ENCODE measurements around the gene C1QTNF6.
A peak's percentile ranks its signal among the peaks of the same experiment; 100 is the strongest.

The C1QTNF6 gene

DNA sequence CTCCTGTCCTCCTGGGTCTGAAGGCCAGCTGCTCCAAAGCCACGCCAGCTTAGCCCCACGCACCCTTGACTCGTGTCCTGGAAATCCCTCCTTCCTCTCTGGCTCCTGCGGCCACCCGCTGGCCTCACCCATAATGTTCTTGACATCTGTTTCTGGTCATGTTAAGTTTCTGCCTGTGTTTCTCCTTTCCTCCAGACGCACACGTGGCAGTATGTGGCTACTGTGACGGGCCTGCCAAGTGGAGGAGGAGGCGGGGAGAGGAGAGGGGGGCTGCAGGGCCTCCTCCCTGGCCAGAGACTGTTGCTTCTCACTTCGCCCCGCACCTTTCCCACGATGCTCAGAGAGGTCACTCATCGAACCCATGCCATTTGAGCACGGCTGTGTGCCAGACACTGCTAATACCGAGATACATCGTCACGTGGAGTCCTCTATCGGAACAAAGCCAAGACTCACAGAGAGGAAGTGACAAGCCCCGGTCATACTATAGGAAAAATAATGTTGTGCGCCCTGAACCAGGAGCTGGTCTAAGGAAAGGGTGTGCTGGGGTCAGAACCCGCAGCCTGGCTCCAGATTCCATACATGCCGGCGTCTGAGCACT is 11.5 kb downstream of the C1QTNF6 start:
- DNase-seq (ENCODE audit: low read depth), result peak; percentile 85

DNA sequence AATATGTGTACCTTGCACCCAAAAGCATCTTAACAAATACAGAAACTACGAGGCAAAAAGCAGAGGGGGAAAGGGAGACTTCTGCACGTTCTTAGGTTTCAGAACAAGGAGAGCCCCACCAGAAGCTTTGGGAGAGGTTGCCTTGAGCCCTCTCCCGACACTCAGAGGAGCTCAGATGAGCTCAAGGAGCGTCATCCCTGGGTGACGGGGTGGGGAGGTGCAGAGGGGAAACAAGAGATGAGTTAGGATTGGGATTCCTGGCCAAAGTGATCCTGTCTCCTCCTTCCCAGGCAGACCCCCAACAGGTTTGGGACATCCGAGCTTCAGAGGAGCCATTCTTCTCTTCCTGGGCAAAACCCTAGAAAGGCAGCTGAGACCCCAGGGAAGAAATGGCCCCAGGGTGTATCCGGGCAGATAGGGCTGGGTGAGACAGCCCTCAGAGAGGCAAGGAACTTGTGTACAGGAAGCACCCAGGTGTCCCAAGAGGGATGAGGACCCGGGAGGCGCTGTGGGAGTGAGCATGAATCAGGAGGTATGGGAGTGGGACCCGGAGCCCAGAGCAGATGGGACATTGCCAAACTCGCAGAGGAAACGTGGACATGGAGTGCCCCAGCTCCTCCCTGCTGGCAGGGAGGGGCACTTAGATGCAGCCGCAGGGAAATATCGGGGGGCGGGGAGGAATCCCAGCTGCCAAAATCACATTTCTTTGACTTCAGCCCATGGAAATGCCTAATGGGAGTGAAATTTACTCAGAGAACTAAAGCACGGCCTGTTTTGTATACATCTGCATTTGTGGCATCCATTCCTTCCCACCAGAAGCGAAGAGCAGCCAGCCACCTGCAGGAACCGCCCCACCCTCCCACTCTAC is 12.4 kb downstream of the C1QTNF6 start:
- no peak for DNase-seq (ENCODE audit: low read depth)

DNA sequence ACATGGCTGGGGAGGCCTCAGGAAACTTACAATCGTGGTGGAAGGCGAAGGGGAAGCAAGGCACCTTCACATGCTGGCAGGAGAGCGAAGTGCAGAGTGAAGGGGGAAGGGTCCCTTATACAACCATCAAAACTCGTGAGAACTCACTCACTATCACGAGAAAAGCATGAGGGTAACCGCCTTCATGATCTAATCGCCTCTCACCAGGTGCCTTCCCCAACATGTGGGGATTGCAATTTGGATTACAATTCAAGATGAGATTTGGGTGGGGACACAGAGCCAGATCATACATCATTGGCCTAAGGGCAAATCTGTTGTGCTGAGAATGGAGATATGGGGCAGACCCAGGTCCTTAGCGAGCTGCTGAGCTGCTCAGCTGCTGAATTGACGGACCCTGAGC is 13.1 kb downstream of the C1QTNF6 start:
- no peak for DNase-seq (ENCODE audit: low read depth)

DNA sequence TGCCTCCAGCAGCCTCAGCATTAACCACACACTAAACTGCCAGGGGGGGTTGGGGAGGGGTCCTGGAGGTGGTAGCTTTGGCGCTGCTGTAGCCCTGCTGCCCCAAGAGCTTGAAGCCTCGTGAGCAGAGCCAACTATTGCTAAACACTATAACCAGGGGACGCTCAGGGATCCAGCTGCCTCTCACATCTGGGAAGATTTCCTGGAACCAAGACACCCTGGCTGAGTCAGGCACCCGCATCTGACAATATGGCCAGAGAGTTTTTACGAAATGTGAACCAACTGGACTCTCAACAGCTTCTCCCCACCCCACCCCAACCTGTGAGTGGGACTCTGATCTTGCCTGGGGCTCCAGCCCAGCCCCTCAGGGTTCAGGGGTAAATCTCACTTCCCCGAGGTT is 14.3 kb downstream of the C1QTNF6 start:
- peak; percentile 88 for DNase-seq (ENCODE audit: low read depth)

DNA sequence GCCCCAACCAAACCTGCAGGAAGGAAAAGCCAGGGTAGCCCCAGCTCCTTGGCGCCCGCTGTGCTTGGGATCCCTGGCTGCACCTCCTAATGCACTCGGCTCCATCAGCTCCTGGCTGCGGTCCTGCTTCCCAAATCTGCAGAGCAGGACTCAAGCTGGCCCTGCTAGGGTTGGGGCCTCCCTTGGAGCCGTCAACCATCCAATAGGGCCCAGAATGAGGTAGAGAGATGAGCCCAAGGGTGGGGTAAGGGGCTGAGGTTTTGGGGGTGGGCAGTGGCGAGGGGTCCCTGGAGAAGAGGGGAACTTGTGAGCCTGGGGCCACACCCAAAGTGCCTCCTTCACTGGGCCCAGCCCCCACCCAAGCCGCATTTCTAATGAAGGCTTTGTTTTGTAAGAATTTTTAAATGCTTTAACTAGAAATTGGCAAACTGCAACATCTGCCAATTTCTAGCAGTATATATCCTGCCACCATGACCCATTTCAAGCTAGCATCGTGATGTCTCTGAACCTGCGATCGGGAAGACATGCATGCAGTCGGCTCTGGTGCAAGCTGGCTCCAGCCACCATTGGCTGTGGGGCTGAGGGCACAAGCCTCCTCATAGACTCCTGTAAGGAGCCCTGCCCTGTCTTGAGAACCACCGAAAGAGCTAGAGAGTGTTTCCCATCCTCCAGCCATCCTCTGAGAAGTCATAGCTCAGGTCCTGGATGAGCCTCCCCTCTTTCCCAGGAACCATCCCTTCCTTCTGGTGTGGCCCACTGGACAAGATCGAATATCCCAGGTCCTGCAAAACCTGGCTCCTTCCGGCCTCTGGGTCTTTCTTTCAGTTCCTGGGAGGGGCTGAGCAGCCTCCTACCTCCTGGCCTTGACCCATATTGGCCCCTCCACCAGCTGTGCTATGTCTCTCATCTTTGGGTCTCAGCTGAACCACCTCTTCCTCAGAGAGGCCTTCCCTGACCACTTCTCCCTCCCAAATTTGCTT is 15.5 kb downstream of the C1QTNF6 start:
- DNase-seq (ENCODE audit: low read depth), result no peak

DNA sequence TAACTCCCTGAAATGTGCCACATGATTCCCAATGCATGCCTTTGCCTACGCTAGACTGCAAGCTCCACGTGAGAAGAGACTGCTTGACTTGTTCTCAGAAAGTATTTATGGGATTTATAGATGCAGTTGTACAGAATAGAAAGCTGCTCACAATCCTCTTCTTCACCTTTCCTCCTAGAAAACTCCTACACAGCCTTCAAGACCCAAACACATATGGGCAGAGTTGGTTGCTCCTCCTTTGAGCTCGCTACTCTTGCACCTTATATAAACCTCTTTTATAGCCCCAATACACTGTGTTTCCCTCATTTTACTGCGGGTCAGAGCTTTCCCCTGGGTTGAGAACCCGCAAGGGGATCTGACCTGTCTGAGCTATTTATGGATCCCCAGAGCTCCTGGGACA is 16.4 kb downstream of the C1QTNF6 start:
- no peak for DNase-seq (ENCODE audit: low read depth)

DNA sequence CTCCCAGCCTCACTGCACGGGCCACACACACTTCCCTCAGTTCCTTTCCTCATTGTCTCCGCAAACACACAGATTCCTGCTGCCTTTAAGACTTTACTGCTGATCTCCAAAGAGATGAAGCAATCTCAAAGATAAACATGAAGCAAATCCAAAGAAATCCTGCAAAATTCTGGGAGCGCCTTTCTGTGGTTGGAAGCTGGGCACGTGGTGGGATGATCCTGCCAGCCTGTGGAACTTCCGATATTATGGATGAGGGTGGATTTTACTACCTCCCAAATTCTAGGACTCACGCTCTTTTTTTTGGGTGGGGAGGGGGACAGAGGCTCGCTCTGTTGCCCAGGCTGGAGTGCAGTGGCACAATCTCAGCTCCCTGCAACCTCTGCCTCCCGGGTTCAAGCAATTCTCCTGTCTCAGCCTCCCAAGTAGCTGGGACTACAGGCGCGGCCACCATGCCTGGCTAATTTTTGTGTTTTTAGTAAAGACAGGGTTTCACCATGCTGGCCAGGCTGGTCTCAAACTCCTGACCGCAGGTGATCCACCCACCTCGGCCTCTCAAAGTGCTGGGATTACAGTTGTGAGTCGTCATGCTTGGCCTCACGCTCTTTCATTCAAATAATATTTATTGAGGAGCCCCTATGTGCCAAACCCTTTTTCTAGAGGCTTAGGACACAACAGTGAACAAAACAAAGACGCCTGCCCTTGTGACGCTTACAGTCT is 17.2 kb downstream of the C1QTNF6 start:
- DNase-seq (ENCODE audit: low read depth), result peak; percentile 43

DNA sequence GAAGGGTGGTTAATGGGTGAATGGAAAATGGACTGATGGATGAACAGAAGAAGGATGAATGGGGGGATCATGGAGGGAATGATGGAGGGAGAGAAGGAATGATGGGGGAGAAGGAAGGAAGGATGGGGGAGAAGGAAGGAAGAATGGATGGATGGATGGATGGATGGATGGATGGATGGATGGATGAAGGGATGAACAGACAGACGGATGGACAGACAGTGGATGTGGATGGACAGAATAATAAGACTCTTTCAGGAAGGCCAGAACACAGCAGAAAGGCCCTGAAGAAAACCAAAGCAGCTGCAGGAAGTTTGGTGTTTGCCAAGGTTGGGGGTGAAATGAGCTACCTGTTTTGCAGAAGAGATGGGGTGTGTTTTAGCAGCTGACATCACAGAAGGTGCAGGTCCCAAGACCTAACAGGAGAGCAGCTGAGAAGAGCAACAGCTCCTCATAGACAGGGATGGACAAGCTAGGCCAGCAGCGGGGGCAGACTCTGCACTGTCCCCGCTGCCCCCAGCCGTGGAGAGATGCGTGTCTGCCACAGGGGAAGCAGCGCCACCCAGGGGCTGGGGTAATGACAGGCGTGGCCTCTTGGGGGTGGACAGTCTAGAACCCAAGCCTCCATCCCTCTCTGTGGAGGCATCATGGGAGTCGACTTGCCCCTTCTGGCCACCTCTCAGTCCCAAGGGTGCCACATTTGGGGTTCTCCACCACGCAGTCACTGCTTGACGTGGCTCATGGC is 17.9 kb downstream of the C1QTNF6 start:
- no peak for DNase-seq (ENCODE audit: low read depth)

DNA sequence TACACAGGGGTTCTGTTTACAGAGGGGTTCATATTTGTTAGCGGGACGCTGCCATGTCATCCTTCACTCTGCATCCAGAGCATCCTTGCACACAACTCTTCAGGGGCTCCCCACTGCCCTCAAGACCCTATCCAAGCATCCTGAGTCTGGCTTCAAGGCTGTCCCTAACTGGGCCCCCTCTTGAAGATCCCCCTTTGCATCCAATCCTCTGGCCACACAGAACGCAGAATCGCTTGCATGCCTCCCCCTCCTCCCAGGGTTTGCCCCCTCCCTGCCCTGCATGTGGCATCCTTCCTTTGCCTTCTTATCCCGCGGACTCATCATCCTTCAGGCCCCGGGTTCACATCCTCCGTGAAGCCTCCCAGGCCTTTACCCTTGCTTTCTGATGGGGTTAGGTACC is 18.6 kb downstream of the C1QTNF6 start:
- DNase-seq (ENCODE audit: low read depth), result no peak

DNA sequence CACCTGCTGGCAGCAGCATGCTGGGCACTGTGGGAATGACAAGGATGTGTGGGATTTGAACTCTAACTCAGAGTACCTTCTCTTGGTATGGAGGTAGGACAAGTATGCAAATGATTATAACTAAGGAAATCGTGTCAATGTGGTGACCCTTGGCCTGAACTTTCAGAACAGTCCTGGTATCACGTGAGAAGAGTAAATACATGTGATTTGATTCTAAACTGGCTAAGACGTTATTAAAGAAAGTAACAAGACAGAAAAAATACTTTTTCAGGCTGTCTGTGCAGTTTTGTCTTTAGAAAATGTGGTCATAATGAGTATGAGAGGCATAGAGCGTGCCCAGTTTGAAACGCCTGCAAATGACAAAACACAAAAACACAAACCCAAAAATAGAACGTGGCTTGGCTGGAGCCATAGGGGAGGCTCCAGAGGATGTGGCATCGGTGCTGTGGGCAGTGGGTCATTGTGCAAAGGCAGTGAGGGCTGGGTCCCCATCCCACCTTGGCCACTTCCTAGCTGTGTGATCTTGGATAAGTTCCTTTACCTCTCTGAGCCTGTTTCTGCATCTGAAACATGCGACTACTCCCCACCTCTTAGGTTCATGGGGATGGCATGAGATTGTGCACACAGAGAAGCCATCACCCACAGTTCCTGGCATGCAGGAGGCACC is 19.9 kb downstream of the C1QTNF6 start:
- DNase-seq (ENCODE audit: low read depth), result no peak

DNA sequence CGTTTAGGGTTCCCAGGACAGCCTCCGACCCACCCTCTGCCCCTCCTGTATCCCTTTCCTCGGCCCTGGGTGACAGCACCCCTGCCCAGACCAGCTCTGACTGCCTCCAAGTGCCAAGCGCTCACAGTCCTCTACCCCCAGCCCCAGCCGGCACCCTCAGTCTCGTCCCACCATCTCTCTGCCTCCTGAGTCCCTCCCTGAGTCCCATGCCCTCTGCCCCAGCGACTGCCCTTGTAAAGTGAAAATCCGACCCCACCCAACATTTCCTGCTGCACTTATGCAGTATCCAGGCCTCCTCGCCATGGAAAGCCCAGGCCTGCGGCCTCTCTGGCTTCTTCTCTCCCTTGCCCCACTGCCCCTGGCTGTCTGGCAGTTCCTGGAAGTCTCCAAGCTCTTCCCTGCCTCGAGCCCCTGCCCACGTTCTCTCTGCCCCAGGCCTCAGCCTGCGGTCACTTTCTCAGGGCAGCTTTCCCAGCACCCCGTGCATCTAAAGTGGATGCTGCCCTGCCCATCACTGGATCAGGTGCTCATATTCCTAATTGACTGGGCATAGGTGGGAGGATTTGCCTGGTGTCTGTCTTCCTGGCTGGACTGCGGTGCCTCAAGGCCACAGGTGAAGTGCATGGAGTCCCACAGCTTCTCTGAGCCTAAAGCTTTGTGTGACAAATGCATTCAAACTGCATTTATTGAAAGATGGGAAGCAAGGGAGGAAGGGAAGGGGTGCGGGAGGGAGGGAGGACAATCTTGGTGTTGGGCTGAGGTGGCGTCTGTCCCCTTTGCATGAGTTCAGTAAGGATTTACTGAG is 20.7 kb downstream of the C1QTNF6 start:
- DNase-seq (ENCODE audit: low read depth), result no peak

DNA sequence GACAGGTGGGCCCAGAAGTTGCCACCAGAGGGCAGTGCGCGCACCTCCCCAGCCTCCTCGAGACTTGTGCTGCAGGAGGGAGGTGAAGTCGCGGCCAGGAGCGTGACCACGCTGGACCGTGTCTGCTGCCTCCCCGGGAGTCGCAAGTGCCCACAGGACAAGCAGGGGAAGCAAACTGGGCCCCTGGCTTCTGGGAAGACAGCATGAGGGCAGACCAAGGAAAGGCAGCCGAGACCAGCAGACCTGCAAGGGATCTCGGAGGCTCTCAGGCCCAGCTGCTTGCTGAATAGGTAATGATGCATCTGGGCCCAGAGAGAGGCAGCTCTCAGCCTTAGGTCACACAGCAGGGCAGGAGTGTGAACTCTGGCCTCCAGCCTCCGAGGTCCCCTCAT is 21.4 kb downstream of the C1QTNF6 start:
- peak; percentile 66 for DNase-seq (ENCODE audit: low read depth)

DNA sequence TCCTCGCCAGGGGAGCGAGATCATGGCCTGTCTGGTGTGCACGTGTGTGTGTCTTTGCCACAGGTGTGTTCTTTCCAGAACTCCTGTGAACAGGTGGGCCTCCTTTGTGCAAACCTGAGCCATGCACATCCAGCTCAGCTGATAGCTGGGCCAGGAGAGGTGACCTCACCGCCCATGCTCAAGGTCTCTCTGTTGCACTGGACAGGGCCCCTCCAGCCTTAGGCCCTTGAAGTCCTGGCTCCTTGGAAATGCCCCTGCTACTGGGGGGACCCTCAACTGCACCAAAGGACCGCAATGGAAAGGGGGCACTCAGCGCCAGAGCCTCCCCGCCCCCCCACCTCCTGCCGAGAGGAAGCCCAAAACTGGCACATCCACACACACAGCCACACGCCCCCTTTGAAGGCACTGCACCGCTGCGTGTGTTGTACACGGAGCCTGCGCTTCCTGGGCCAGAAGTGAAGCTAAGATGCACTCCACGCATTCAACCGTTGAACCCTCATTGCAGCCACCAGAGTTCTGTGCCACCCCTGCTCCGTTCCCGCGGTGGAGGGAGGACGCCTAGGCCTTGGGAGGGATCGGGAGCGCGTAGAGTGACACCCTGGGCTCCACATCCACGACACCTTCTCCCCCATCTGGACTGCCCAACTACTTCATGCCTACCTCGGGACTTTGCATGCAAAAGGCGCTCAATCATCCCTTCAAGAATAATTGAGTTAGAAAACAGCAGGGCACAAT is 21.9 kb downstream of the C1QTNF6 start:
- DNase-seq (ENCODE audit: low read depth), result no peak

DNA sequence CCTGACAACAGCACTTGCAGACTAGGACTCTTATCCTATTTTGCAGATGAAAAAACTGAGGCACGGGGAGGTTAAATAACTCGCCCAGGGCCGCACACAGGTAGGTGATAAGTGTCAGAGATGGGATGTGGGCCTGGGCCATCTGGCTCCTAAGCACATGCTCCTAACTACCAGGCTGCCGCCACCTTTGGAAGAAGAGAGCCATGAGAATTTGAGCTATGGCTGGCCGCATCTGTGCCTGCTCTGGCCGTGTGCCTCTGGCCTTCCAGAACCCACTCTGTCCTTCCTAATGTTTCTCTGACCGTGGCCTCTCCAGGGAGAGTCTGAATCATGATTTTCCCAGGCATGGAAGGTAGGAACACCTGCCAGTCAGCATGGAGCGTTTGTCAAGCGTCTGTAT is 23.0 kb downstream of the C1QTNF6 start:
- no peak for DNase-seq (ENCODE audit: low read depth)

DNA sequence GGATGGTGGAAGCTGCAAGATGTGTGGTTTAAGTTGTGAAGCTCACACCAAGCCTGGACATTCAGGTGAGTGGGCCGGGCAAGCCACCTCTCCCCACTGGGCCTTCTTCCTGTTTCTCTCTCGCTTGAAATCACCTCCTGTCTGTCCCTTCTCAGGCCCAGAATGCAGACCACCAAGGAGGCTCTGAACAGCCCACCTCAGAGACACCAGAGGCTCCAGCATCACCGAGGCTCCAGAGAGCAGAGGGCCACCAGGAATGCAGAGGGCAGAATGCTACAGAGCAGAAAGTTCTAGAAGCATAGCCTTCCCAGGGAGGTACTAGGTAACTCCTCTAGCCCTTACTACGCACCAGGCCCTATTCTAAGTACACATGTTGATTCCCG is 23.6 kb downstream of the C1QTNF6 start:
- DNase-seq (ENCODE audit: low read depth), result no peak

DNA sequence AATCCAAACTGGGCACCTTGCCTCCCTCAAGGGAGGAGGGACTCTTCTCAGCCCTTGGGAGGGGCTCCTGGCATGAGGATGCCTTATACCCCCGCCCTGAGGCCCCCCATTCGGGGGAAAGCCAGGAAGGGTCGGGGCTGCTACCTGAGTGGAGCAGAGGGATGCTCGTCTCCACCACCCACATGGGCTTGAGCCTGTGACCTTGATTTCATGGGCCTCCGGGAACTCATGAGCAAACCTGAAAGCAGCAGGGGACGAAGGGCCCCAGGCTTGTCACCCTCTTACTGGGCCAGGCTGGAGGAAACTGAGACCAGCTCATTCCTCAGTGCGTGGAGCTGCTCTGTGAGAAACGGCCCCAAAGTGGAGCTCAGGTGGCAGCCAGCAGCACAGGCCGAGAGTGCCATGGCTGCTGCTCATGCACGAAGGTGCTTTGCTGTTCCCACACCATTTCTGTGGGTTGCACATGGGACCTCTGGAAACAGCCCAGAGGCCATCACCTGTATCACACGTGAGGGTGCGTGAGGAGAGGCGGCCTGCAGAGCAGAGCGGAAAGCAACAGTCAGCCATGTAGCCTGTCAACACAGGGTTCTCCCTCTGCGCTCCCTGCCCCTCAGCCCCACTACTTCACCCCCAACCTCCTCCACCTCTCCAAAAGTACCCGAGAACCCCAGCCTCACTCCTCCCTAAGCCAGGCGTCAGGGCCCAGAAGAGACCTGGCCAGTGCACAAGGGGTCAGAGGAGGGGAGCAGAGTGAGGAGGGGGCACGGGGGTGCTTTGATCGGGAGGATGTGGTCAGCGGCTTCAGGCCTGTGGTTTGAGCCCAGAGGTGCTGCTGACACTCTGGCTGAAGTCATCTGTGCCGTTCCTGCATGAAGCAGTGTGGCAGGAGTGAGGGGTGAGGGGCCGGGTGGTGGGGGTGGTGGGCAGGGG is 24.2 kb downstream of the C1QTNF6 start:
- no peak for DNase-seq (ENCODE audit: low read depth)

DNA sequence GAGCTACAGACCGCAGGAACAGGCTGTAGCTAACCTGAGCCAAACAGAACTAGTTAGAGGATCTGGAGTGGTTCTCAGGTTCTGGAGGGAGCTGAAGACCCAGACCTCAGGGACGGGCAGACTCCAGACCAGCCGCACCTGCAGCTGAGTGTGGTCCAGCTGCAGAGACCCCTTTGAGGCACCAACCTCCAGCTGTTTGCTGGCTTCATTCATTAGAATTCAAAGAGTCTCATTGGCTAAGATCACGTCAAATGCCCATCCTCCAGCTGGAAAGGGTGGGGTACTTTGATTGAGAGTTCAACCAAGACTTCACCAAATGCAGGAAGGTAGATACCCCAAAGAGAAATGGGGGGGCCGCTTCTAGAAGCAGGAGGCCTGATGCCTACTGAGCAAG is 25.0 kb downstream of the C1QTNF6 start:
- no peak for DNase-seq (ENCODE audit: low read depth)
